GM18519 (cell line): ENCODE measurements around the gene MREG.
A peak's percentile ranks its signal among the peaks of the same experiment; 100 is the strongest.
"Not testable (repeated sequence)": the region's sequence is repeated elsewhere in the genome, so short reads cannot be mapped to it uniquely, and the experiment has no call there.

Experiments
- ATAC-seq: cut with Tn5 transposase; IDR thresholded peaks from one replicate; pipeline ENCODE4 v1.9.1; 2021; ENCODE audit warnings: mild to moderate bottlenecking, moderate library complexity; ENCODE audit not compliant: unreplicated experiment, low FRiP score

Gene MREG

GRCh38 chr2:215926992-215927391, 86.4 kb downstream of the MREG start:
- not testable (repeated sequence) for ATAC-seq

DNA sequence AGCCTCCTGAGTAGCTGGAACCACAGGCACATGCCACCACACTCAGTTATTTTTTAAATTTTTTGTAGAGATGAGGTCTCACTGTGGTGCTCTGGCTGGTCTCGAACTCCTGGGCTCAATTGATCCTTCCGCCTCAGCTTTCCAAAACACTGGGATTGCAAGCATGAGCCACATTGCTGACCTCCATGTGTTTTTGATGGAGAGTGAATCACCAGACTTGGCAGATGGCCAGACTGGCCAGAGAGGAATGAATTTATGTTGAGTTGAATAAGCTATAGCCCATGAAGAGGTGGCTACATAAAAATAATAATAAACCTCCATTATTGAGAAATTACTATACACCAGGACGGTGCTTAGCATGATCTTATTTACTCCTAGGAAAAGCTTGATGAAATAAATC, 91.5 kb downstream of the MREG start:
- ATAC-seq: no peak

GRCh38 chr2:215920244-215921100, 92.9 kb downstream of the MREG start:
- ATAC-seq: peak; percentile 58

DNA sequence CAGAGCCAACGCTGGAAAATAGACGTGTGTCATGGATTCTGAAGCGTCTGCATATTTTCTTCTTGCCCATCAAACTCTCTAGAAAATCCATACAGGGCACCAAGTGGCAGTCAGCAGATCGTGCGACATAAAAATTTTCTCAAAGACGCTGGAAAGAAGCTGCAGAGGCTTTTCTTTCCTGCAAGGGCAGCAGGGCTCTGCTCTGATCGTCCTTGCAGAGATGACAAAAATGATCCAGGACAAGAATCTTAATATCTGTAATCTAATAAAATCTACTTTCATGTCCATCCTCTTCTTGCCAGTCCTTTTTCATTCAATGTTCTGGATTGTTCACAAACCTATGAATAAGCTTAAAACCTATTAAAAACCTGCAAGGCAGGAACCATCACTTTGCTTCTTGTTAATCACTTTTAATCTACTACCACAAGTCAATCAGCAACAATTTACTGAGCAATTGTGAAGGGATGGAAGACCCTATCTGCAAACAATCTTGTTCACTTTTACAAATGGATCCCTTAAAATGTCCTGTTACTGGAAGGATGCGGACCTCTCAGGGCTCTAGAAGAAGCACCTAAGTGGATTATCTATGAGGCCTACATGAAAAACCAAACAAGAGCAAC, 93.6 kb downstream of the MREG start:
- no peak for ATAC-seq

GRCh38 chr2:215918901-215919599, 94.3 kb downstream of the MREG start:
- ATAC-seq: no peak

GRCh38 chr2:215917953-215918620, 95.3 kb downstream of the MREG start:
- peak; percentile 58 for ATAC-seq

GRCh38 chr2:215915441-215915840, 97.9 kb downstream of the MREG start:
- no peak for ATAC-seq

DNA sequence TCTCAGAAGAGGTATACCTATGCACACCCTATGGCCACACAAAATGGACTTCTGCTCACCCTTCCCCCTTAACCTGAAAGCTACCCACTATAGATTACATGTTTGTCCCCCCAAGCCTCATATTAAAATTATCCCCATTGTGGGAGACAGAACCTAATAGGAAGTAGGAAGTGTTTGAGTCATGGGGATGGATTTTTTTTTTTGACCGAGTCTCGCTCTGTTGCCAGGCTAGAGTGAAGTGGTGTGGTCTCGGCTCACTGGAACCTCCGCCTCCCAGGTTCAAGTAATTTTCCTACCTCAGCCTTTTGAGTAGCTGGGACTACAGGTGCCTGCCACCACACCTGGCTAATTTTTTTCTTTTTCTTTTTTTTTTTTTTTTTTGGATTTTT, 98.6 kb downstream of the MREG start:
- ATAC-seq: no peak

DNA sequence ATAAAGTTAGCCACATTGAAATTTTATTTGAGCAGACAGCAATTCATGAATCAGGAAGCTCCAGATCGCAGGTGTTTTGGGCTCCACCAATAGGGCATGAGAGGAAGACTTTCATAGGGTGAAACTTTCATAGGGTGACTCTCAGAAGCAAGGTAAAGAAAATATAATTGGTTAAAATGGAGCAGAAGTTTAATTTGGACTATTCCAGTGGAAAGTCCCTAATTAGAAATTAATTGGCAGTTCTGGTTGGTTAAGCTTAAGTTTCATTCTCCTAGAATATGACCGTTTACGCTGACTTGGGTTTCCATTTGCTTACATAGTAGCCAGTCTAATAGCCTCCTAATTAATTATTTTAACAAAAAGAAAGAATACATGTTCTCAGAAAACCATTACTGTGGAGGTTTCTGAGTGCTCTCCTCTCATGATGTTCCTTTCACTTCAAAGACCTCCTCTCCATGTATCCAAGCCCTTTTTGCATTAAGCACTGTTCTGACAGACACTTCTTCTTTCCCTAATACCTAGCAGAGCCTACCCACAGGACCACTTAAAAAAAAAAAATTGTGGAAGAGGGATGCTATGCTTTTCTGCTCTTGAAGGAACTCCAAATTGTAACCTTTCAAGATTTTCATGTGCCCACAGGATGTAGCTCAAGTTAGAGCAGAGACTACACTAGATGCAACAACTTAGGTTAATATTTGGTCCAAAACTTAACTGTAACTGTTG, 99.1 kb downstream of the MREG start:
- no peak for ATAC-seq

GRCh38 chr2:215912299-215912842, 101.0 kb downstream of the MREG start:
- no peak for ATAC-seq

DNA sequence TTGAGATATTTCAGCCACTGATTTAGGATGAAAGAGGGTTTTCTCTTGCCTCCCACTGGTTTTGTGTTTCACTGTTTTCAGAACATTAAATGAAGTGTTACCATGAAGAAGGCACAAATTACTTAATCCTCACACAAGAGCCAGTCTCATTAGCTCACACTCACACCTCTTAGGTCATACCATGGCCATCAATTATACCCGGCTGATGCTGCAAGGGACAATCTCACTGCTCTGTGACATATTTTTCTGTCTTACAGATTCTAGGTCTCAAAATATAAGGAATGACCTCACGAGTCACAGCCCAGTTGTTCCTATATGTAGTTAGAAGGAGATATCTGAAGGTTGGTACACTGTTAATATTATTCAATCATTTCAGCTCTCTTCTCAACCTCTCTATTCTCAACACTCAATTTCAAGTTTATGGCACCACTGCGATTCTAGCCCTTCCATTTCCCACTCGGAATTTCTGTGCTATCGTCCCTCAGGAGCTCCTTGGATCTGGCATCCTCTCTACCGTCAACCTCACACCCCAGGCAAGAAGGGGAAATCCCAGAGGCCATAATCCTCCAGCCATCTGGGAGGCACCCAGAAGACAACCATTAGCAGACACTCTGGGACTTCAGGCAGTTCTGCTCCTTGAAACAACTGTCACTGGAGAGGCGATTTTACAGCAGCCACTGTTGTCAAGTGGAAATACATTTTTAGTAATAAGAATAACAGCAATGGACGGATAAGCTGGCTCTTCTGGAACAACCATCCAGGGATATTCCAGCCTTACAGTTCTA, 101.9 kb downstream of the MREG start:
- ATAC-seq: no peak

GRCh38 chr2:215910180-215910579, 103.2 kb downstream of the MREG start:
- ATAC-seq: no peak

DNA sequence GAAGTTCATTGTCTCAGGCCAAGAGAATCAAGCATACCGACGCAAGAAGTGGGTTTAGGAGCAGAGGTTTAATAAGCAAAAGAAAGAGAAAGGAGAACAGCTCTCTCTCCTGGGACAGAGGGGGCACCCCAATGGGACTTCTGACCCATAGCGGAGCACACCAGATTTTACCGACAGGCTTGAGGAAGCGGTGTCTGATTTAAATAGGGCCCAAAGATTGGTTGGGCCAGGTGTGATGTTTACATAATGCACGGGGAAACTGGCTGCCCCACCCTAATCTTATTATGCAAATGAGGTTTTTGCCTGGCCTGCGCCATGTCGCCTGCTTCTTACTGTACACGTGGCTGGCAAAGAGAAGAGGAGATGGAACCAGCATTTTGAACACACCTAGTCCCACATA, 106.2 kb downstream of the MREG start:
- no peak for ATAC-seq

- ATAC-seq: no peak
Measured at GRCh38 chr2:215906458-215906857, 106.9 kb downstream of the MREG start.

DNA sequence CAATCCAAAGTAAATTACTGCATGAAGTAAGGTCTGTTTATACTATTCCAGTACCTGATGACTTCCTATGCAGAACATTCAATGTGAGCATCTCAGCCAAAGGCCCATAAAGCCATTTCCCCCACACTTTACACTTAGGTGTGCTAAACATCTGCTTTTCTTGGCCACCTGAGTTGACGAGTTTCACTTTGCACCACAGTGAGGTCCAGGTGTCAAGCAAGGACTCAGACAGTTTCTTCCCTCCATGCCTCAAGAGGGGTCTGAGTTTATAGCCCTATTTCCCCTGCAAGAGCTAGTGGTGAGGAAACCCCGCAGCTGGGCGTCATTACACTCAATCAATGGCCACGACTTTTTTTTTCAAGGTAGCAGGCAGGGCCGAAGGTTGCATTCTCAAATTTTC, 107.7 kb downstream of the MREG start:
- ATAC-seq: no peak

DNA sequence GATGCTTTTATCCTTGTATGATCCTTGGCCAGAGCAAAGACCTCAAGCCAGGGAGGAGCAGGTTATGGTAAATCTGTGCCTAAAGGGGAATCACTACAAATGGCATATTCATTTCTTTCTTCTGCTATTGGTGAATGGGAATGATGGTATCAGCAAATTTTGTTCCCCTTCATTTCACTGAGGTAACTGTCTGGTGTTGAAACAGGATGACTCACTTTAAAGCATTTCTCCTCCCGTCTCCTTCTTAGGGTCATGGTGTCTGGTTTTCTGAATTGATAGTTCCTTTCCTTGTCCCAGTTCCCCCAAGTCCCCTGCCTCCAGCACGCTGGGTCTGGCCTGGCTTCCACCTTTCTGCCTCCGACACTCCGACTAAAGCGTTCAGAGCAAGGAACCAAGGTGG, 109.2 kb downstream of the MREG start:
- ATAC-seq: no peak

- no peak for ATAC-seq
Measured at GRCh38 chr2:215903203-215903602, 110.1 kb downstream of the MREG start.

DNA sequence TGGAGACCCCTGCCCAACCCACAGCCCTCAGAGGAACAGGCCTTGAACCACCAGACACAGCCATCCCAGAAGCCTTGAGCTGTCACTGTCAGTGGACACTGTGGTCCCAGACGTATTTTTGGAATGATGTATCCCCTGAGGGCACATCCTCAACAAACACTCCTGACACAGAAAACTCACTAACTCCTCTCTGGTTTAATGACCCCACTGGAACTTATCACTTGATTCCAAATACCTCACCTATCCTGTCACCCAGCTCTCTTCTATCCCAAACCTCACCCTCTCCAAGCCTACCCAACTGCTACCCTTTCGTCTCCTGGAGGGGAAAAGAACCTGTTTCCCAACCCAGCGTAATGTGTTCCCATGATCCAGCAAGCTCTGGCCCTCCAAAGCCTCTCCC, 111.6 kb downstream of the MREG start:
- ATAC-seq: no peak

DNA sequence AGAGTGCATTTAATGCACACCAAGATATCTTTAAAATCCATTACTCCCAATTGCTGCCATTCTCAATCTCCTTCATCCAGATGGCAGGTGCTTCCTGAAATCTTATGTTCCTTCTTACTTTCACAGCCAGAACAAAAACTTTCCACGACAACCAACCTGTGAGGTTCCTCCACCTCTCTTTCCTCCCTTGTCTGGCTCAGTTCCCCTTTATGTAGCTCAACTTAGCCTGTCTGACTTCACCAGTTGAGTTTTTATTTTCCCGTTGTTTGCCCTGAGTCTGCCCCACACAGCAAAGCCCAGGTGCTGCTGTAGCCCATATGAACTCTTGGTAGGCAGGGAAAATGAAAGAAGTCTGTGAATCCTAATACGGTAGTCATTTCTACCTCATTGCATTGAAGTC, 112.5 kb downstream of the MREG start:
- ATAC-seq: peak; percentile 60
